HEK293 (cell line): ENCODE measurements around the gene PDXK.

ENCODE experiments used
- BCL11A ChIP-seq: fragments of 450-650 bp; formaldehyde crosslinking; IDR thresholded peaks from 2 replicates; pipeline ENCODE4 v1.5.1; 2016; ENCODE audit warnings: low read depth, missing biosample characterization, missing genetic modification characterization
- GLI4 ChIP-seq: fragments of 450-650 bp; formaldehyde crosslinking; IDR thresholded peaks from 2 replicates; pipeline ENCODE4 v1.5.1; 2016; ENCODE audit warnings: missing biosample characterization, missing genetic modification characterization
- GLIS2 ChIP-seq: fragments of 450-650 bp; formaldehyde crosslinking; IDR thresholded peaks from 2 replicates; pipeline ENCODE4 v1.5.1; 2016; ENCODE audit warnings: missing biosample characterization, missing genetic modification characterization
- HOXC10 ChIP-seq: sonication (generic); formaldehyde crosslinking; IDR thresholded peaks from 2 replicates; pipeline ENCODE4 v1.8.1; 2023; ENCODE audit warnings: mild to moderate bottlenecking, missing genetic modification reagents
- MEIS1 ChIP-seq: sonication (generic); formaldehyde crosslinking; IDR thresholded peaks from 2 replicates; pipeline ENCODE4 v1.8.1; 2022; ENCODE audit warnings: missing genetic modification reagents, mild to moderate bottlenecking, borderline replicate concordance
- MYNN ChIP-seq: fragments of 450-650 bp; formaldehyde crosslinking; IDR thresholded peaks from 2 replicates; pipeline ENCODE4 v1.5.1; 2016; ENCODE audit warnings: missing biosample characterization, missing genetic modification characterization, borderline replicate concordance
- OVOL3 ChIP-seq: fragments of 450-650 bp; formaldehyde crosslinking; IDR thresholded peaks from 2 replicates; pipeline ENCODE4 v1.5.1; 2016; ENCODE audit warnings: missing biosample characterization, missing genetic modification characterization
- PRDM10 ChIP-seq: fragments of 450-650 bp; formaldehyde crosslinking; IDR thresholded peaks from 2 replicates; pipeline ENCODE4 v1.5.1; 2016; ENCODE audit warnings: missing biosample characterization, missing genetic modification characterization
- REST ChIP-seq: fragments of 450-650 bp; formaldehyde crosslinking; IDR thresholded peaks from 2 replicates; pipeline ENCODE4 v1.5.1; 2016; ENCODE audit warnings: missing biosample characterization, missing genetic modification characterization
- SCRT2 ChIP-seq: fragments of 450-650 bp; formaldehyde crosslinking; IDR thresholded peaks from 2 replicates; pipeline ENCODE4 v1.5.1; 2016; ENCODE audit warnings: missing biosample characterization, missing genetic modification characterization
- ZNF169 ChIP-seq: fragments of 450-650 bp; formaldehyde crosslinking; IDR thresholded peaks from 2 replicates; pipeline ENCODE4 v1.5.1; 2016; ENCODE audit warnings: missing biosample characterization, missing genetic modification characterization
- ZNF174 ChIP-seq: fragments of 450-650 bp; formaldehyde crosslinking; IDR thresholded peaks from 2 replicates; pipeline ENCODE4 v1.5.0; 2017; ENCODE audit warnings: missing biosample characterization, mild to moderate bottlenecking, missing genetic modification characterization
- ZNF248 ChIP-seq: fragments of 450-650 bp; formaldehyde crosslinking; IDR thresholded peaks from 2 replicates; pipeline ENCODE4 v1.5.1; 2017; ENCODE audit warnings: missing biosample characterization, missing genetic modification characterization
- ZNF280D ChIP-seq: fragments of 450-650 bp; formaldehyde crosslinking; IDR thresholded peaks from 2 replicates; pipeline ENCODE4 v1.5.1; 2016; ENCODE audit warnings: missing biosample characterization, missing genetic modification characterization
- ZNF292 ChIP-seq: fragments of 450-650 bp; formaldehyde crosslinking; IDR thresholded peaks from 2 replicates; pipeline ENCODE4 v1.5.1; 2016; ENCODE audit warnings: low read depth, missing biosample characterization, missing genetic modification characterization, borderline replicate concordance
- ZNF302 ChIP-seq: fragments of 450-650 bp; formaldehyde crosslinking; IDR thresholded peaks from 2 replicates; pipeline ENCODE4 v1.5.1; 2016; ENCODE audit warnings: missing biosample characterization, missing genetic modification characterization, low read depth
- ZNF341 ChIP-seq: fragments of 450-650 bp; formaldehyde crosslinking; IDR thresholded peaks from 2 replicates; pipeline ENCODE4; 2016; ENCODE audit warnings: low read depth, missing biosample characterization, missing genetic modification characterization
- ZNF501 ChIP-seq: fragments of 450-650 bp; formaldehyde crosslinking; IDR thresholded peaks from 2 replicates; pipeline ENCODE4 v1.5.1; 2016; ENCODE audit warnings: missing biosample characterization, missing genetic modification characterization
- ZNF521 ChIP-seq: fragments of 450-650 bp; formaldehyde crosslinking; IDR thresholded peaks from 2 replicates; pipeline ENCODE4 v1.5.1; 2017; ENCODE audit warnings: missing biosample characterization, mild to moderate bottlenecking, missing genetic modification characterization
- ZNF530 ChIP-seq: fragments of 450-650 bp; formaldehyde crosslinking; IDR thresholded peaks from 2 replicates; pipeline ENCODE4 v1.5.1; 2016; ENCODE audit warnings: low read depth, missing biosample characterization, missing genetic modification characterization
- ZNF558 ChIP-seq: fragments of 450-650 bp; formaldehyde crosslinking; IDR thresholded peaks from 2 replicates; pipeline ENCODE4 v1.5.1; 2016; ENCODE audit warnings: missing biosample characterization, missing genetic modification characterization
- ZNF585B ChIP-seq: fragments of 450-650 bp; formaldehyde crosslinking; IDR thresholded peaks from 2 replicates; pipeline ENCODE4 v1.5.1; 2016; ENCODE audit warnings: missing biosample characterization, missing genetic modification characterization
- ZNF677 ChIP-seq: fragments of 450-650 bp; IDR thresholded peaks from 2 replicates; pipeline ENCODE4 v1.5.0; 2018; ENCODE audit warnings: missing biosample characterization, mild to moderate bottlenecking, missing genetic modification characterization, moderate library complexity
- ZNF776 ChIP-seq: fragments of 450-650 bp; formaldehyde crosslinking; IDR thresholded peaks from 2 replicates; pipeline ENCODE4 v1.5.0; 2017; ENCODE audit warnings: missing biosample characterization, missing genetic modification characterization, borderline replicate concordance
- ZNF777 ChIP-seq: fragments of 450-650 bp; formaldehyde crosslinking; IDR thresholded peaks from 2 replicates; pipeline ENCODE4 v1.5.1; 2017; ENCODE audit warnings: missing biosample characterization, missing genetic modification characterization, borderline replicate concordance
- ZXDB ChIP-seq: fragments of 450-650 bp; formaldehyde crosslinking; IDR thresholded peaks from 2 replicates; pipeline ENCODE4 v1.5.1; 2016; ENCODE audit warnings: missing biosample characterization, missing genetic modification characterization
- TF ChIP-seq, protein P1 (sequence below): sonication (generic); formaldehyde crosslinking; IDR thresholded peaks from 2 replicates; pipeline ENCODE4 v1.8.1; 2022; ENCODE audit warnings: mild to moderate bottlenecking, moderate library complexity, missing genetic modification reagents
- TF ChIP-seq, protein P2 (sequence below): fragments of 450-650 bp; IDR thresholded peaks from 2 replicates; pipeline ENCODE4 v1.5.1; 2018; ENCODE audit warnings: missing biosample characterization, mild to moderate bottlenecking, missing genetic modification characterization

Gene PDXK

DNA sequence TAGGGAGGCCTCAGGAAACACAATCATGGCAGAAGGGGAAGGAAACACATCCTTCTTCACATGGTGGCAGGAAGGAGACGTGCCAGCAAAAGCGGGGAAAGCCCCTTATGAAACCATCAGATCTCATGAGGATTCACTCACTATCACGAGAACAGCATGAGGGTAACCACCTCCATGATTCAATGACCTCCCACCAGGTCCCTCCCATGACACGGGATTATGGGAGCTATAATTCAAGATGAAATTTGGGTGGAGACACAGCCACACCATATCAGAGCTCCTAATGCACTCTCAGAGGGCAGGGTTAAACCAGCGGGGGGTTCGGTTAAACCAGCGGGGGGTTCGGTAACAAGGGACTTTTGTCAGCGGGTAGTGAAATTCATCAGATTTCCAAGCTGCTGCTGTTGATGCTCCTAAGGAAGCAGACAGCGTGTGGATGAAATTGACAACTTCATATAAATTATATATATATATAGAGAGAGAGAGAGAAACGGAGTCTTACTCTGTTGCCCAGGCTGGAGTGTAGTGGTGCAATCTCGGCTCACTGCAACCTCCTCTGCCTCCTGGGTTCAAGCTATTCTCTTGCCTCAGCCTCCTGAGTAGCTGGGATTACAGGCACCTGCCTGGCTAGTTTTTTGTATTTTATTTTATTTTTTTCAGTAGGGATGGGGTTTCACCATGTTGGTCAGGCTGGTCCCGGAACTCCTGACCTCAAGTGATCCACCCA, 52.9 kb downstream of the PDXK start (continued):
- no peak for TF ChIP-seq ZNF169 (tag by site-specific recombination)
- no peak for TF ChIP-seq ZNF585B
- TF ChIP-seq MEIS1 = no peak
- no peak for TF ChIP-seq ZNF677 (tag by site-specific recombination)
- TF ChIP-seq OVOL3 (tag by site-specific recombination) = no peak
- no peak for TF ChIP-seq ZNF530 (tag by site-specific recombination)
- TF ChIP-seq, protein P1, sequence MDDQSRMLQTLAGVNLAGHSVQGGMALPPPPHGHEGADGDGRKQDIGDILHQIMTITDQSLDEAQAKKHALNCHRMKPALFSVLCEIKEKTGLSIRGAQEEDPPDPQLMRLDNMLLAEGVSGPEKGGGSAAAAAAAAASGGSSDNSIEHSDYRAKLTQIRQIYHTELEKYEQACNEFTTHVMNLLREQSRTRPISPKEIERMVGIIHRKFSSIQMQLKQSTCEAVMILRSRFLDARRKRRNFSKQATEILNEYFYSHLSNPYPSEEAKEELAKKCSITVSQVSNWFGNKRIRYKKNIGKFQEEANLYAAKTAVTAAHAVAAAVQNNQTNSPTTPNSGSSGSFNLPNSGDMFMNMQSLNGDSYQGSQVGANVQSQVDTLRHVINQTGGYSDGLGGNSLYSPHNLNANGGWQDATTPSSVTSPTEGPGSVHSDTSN (CRISPR knock-in tag) = no peak
- no peak for TF ChIP-seq ZNF558 (tag by site-specific recombination)
- no peak for TF ChIP-seq ZXDB (tag by site-specific recombination)
- TF ChIP-seq ZNF174 (tag by site-specific recombination) = no peak
- TF ChIP-seq ZNF302 (tag by site-specific recombination) = no peak
- TF ChIP-seq ZNF341 (tag by site-specific recombination) = 0 out of 2 replicates have a peak, but pooled peaks have one; percentile 23
- no peak for TF ChIP-seq ZNF777 (tag by site-specific recombination)
- no peak for TF ChIP-seq MYNN (tag by site-specific recombination)
- no peak for TF ChIP-seq HOXC10 (CRISPR knock-in tag)
- no peak for TF ChIP-seq BCL11A (tag by site-specific recombination)
- TF ChIP-seq ZNF248 = no peak
- TF ChIP-seq ZNF776 = no peak
- TF ChIP-seq ZNF280D (tag by site-specific recombination) = no peak
- TF ChIP-seq ZNF501 (tag by site-specific recombination) = no peak
- no peak for TF ChIP-seq REST (tag by site-specific recombination)
- TF ChIP-seq GLIS2 (tag by site-specific recombination) = no peak; the same call in 1 of the 2 replicates
- TF ChIP-seq ZNF292 = no peak
- TF ChIP-seq SCRT2 = no peak
- TF ChIP-seq, protein P2, sequence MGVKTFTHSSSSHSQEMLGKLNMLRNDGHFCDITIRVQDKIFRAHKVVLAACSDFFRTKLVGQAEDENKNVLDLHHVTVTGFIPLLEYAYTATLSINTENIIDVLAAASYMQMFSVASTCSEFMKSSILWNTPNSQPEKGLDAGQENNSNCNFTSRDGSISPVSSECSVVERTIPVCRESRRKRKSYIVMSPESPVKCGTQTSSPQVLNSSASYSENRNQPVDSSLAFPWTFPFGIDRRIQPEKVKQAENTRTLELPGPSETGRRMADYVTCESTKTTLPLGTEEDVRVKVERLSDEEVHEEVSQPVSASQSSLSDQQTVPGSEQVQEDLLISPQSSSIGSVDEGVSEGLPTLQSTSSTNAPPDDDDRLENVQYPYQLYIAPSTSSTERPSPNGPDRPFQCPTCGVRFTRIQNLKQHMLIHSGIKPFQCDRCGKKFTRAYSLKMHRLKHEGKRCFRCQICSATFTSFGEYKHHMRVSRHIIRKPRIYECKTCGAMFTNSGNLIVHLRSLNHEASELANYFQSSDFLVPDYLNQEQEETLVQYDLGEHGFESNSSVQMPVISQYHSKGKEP (tag by site-specific recombination) = no peak
- TF ChIP-seq PRDM10 (tag by site-specific recombination) = peak; percentile 11; the same call in 1 of the 2 replicates
- TF ChIP-seq ZNF521 (tag by site-specific recombination) = no peak
- no peak for TF ChIP-seq GLI4 (tag by site-specific recombination)
